GM12874 (cell line): ENCODE measurements around the gene ID1.

Source experiments
- CTCF ChIP-seq: IDR thresholded peaks from 2 replicates; pipeline ENCODE4 v1.5.1; 2011; ENCODE audit warnings: low read depth, mild to moderate bottlenecking, control low read depth, low read length, moderate library complexity; ENCODE audit not compliant: insufficient read depth

ID1 gene

DNA sequence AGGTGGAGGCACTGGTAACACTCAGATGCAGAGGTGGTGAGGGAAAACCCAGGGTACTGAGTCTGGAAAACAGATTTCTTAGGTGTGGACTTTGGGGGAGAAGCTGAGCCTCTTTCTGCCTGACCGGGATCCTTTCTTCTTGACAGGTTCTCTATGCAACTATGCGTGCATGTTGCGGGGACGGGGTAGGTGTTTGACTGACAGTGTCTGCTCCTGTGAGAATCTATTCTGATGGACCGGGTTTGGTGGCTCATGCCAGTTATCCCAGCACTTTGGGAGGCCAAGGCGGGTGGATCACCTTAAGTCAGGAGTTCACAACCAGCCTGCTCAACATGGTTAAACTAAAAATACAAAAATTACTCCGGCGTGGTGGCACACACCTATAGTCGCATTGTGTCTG lies 27.9 kb upstream of the ID1 start:
- no peak for TF ChIP-seq CTCF

GRCh38 chr20:31578448-31579138 lies 26.5 kb upstream of the ID1 start:
- TF ChIP-seq CTCF: no peak

GRCh38 chr20:31579245-31579644 lies 25.8 kb upstream of the ID1 start:
- TF ChIP-seq CTCF: no peak

GRCh38 chr20:31580706-31581105 lies 24.4 kb upstream of the ID1 start:
- no peak for TF ChIP-seq CTCF

DNA sequence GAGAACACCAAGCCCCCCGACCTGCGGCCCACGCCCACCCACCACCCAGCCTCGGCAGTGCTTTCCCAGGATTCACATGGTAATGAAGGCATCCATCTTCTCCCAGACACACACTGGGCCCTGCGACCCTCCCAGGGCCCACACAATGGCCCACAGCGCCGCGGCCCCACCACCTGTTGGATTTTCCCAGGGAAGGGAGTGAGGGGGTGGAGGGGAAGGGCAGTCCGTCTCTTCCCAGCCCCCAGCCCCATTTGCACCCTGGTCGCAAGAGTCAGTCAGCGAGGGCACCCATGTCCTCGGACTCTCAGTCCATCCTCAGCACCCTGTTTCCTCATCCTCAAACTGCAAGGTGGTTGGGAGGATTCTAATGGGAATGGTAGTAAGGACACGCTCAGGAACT lies 23.7 kb upstream of the ID1 start:
- no peak for TF ChIP-seq CTCF

DNA sequence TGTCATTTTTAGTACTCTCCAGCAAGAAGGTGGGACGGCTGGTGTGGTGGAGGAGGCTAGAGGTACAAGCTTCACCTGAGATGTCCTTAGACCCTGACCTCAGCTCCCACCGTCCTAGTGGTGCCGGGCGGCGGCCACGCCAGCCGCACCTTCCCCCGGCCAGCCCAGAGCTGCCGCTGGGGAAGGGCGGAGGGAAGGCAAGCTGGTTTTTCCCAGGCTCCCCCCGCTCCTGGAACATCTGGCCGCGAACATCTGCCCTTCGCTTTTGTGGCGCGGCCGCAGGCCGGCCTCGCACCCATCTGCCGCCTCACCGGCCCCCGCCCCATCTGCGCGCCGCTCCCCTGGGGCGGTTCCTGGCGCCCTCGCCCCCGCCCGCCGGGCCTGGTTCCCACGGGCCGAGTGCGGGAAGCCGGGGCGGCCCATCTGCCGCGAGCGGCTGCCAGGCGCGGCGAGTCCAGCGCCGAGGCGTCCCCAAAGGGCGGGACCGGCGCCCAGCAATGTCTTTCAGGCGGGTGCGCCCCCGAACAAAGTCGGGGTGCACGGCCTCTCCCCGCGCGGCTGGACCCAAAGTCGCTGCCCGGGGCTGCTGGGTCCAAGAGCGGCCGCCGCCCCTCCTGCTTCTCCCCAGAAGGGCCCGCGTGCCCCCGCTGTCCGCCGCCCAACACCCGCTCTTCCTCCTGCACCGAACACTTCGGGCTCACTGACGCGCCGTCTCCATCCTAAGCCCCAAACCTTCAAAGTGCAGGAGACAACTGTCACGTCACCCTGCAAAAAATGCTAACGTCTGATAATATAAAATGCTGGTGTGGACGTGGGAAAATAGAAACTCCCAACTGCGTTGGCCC lies 17.3 kb upstream of the ID1 start:
- no peak for TF ChIP-seq CTCF

DNA sequence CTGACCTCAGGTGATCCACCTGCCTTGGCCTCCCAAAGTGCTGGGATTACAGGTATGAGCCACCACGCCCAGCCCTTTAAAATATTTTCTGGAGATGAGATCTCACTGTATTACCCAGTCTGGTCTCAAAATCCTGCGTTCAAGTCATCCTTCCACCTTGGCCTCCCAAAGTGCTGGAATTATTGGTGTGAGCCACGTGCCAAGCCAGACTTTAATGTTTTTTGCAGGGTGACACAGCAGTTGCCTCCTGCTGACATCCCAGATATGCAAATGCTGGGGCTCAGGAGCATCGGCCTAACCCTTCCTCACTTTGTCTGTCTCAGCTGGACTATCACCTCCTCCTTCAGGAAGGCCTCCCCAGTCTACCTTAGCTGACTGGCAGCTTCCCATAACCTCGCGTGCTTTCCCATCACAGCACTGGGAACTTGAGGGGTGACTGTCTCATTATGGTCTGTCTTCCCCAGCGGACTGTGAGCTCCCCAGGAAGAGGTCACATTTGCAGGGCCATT lies 14.3 kb upstream of the ID1 start:
- TF ChIP-seq CTCF: no peak
